HG02981 (cell line): Measurements from ENCODE around the gene SLC37A2.
"Not testable (repeated sequence)": the region's sequence is repeated elsewhere in the genome, so short reads cannot be mapped to it uniquely, and the experiment has no call there.

Source experiments
- ATAC-seq: cut with Tn5 transposase; IDR thresholded peaks from one replicate; pipeline ENCODE4 v1.9.1; 2021; ENCODE audit warnings: mild to moderate bottlenecking, moderate library complexity; ENCODE audit not compliant: unreplicated experiment

The SLC37A2 gene

GRCh38 chr11:125062931-125063428 lies at the start of gene SLC37A2:
Gene SLC37A2 (plus strand): TSS chr11:125063305. CDS start chr11:125063368, 63 bp downstream.
- ATAC-seq, result peak; percentile 91

GRCh38 chr11:125016413-125016812 lies 46.7 kb upstream of the SLC37A2 start:
- ATAC-seq, result no peak

- ATAC-seq, result no peak
Observed at GRCh38 chr11:125020342-125020741, 42.8 kb upstream of the SLC37A2 start.

GRCh38 chr11:125022551-125022950 lies 40.6 kb upstream of the SLC37A2 start:
- ATAC-seq, result no peak

GRCh38 chr11:125025968-125026367 lies 37.1 kb upstream of the SLC37A2 start:
- no peak for ATAC-seq

- ATAC-seq, result not testable (repeated sequence)
Observed at GRCh38 chr11:125029431-125029830, 33.7 kb upstream of the SLC37A2 start.

- ATAC-seq, result no peak
Observed at GRCh38 chr11:125036933-125037332, 26.2 kb upstream of the SLC37A2 start.

- ATAC-seq, result no peak
Observed at GRCh38 chr11:125049164-125049792, 13.8 kb upstream of the SLC37A2 start.

GRCh38 chr11:125052047-125052446 lies 11.1 kb upstream of the SLC37A2 start:
- no peak for ATAC-seq

- ATAC-seq, result no peak
Observed at GRCh38 chr11:125053167-125053566, 9.9 kb upstream of the SLC37A2 start.

GRCh38 chr11:125055107-125055715 lies 7.9 kb upstream of the SLC37A2 start:
- no peak for ATAC-seq

- not testable (repeated sequence) for ATAC-seq
Observed at GRCh38 chr11:125056111-125056510, 7.0 kb upstream of the SLC37A2 start.

GRCh38 chr11:125056931-125057692 lies 6.0 kb upstream of the SLC37A2 start:
- no peak for ATAC-seq

- ATAC-seq, result no peak
Observed at GRCh38 chr11:125057693-125058016, 5.5 kb upstream of the SLC37A2 start.

- ATAC-seq, result no peak
Observed at GRCh38 chr11:125061281-125061680, 1.8 kb upstream of the SLC37A2 start.

- ATAC-seq, result no peak
Observed at GRCh38 chr11:125062218-125062930, 731 bp upstream of the SLC37A2 start.

GRCh38 chr11:125063429-125064043 lies 431 bp downstream of the SLC37A2 start:
- peak; percentile 7 for ATAC-seq

- ATAC-seq, result no peak
Observed at GRCh38 chr11:125064070-125064469, 965 bp downstream of the SLC37A2 start.

- ATAC-seq, result no peak
Observed at GRCh38 chr11:125068368-125068767, 5.3 kb downstream of the SLC37A2 start.

- ATAC-seq, result no peak
Observed at GRCh38 chr11:125069008-125069407, 5.9 kb downstream of the SLC37A2 start.

GRCh38 chr11:125069796-125070195 lies 6.7 kb downstream of the SLC37A2 start:
- no peak for ATAC-seq
